SK-N-SH (cell line): ENCODE results near the gene SLFNL1. TPM values are rescaled to one million over a fixed set of nuclear protein-coding genes. Genes with fewer than 3 reads are reported as not detected.

Source experiments
- CTCF ChIA-PET: fragments of 300-600, 350-600 bp; formaldehyde crosslinking; extraction: SDS; loops from one replicate; lab custom pipeline; 2021; lab: Yijun Ruan, JAX
- POLR2A ChIA-PET: fragments of 350-600 bp; sonication (Branson Sonifier 250); formaldehyde crosslinking; extraction: SDS; loops from one replicate; lab custom pipeline; 2020; ENCODE audit warnings: antibody characterized with exemption, inconsistent platforms; lab: Yijun Ruan, JAX
- DNase-seq: peaks from one replicate; pipeline ENCODE4 v3.0.0; 2012
- H2AFZ ChIP-seq: fragments of 200-600 bp; sonication (generic); 2 replicates; pipeline ENCODE4 v1.8.1; 2016; ENCODE audit warnings: antibody characterized with exemption, mild to moderate bottlenecking, low read depth
- H3F3A ChIP-seq: fragments of 200-600 bp; sonication (generic); replicated peaks from 2 replicates; pipeline ENCODE3; 2016; ENCODE audit warnings: antibody characterized with exemption, mild to moderate bottlenecking; ENCODE audit not compliant: insufficient read depth
- H3K27ac ChIP-seq, 2 experiments: fragments of 200-500 bp in 1 of 2; fragments of 200-600 bp in 1 of 2; sonication (Bioruptor generic) in 1 of 2; sonication (generic), shearing (Covaris generic) in 1 of 2; 2 replicates each; pipeline versions ENCODE4 v1.5.1 to v1.6.1; 2014 to 2016; ENCODE audit warnings: low read depth in 2 of 2, inconsistent platforms in 1 of 2, low read length in 1 of 2, mild to moderate bottlenecking in 1 of 2, mixed read lengths in 1 of 2
- H3K27me3 ChIP-seq: fragments of 200-600 bp; sonication (generic), shearing (Covaris generic); 2 replicates; pipeline ENCODE4 v1.6.1; 2016; ENCODE audit warnings: mixed run types; ENCODE audit not compliant: insufficient read depth
- H3K36me3 ChIP-seq, 2 experiments: fragments of 200-500 bp in 1 of 2; fragments of 200-600 bp in 1 of 2; sonication (Bioruptor generic) in 1 of 2; sonication (generic) in 1 of 2; replicated peaks in 1 of 2; 2 replicates each; pipeline versions ENCODE3 to v1.5.1; 2014 to 2016; ENCODE audit warnings: low read length in 1 of 2, mild to moderate bottlenecking in 1 of 2; ENCODE audit not compliant: insufficient read depth in 2 of 2, control insufficient read depth in 1 of 2
- H3K4me1 ChIP-seq, 2 experiments: fragments of 200-500 bp in 1 of 2; fragments of 200-600 bp in 1 of 2; sonication (Bioruptor generic) in 1 of 2; sonication (generic), shearing (Covaris generic) in 1 of 2; 2 replicates each; pipeline versions ENCODE4 v1.5.1 to v1.6.1; 2014 to 2016; ENCODE audit warnings: low read depth in 1 of 2, low read length in 1 of 2, mixed run types in 1 of 2; ENCODE audit not compliant: insufficient read depth in 2 of 2, control insufficient read depth in 1 of 2
- H3K4me2 ChIP-seq: fragments of 200-600 bp; sonication (generic), shearing (Covaris generic); 2 replicates; pipeline ENCODE4 v1.6.1; 2017; ENCODE audit warnings: mixed run types
- H3K4me3 ChIP-seq, 2 experiments: fragments of 200-500 bp in 1 of 2; fragments of 200-600 bp in 1 of 2; sonication (Bioruptor generic) in 1 of 2; sonication (generic), shearing (Covaris generic) in 1 of 2; 2 replicates each; pipeline versions ENCODE4 v1.5.1 to v1.8.1; 2014 to 2016; ENCODE audit warnings: low read depth in 2 of 2, inconsistent platforms in 1 of 2, low read length in 1 of 2, mild to moderate bottlenecking in 1 of 2, mixed read lengths in 1 of 2, moderate library complexity in 1 of 2
- H3K79me2 ChIP-seq: fragments of 200-600 bp; sonication (generic); 2 replicates; pipeline ENCODE4 v1.8.1; 2017; ENCODE audit warnings: mild to moderate bottlenecking; ENCODE audit not compliant: insufficient read depth
- H3K9ac ChIP-seq: fragments of 200-600 bp; sonication (generic); 2 replicates; pipeline ENCODE4 v1.6.1; 2017; ENCODE audit warnings: mixed run types
- H3K9me2 ChIP-seq: fragments of 200-600 bp; sonication (generic); 2 replicates; pipeline ENCODE4 v1.6.1; 2017; ENCODE audit warnings: mixed run types
- H3K9me3 ChIP-seq: fragments of 200-600 bp; sonication (generic); 2 replicates; pipeline ENCODE4 v1.6.1; 2017; ENCODE audit warnings: mixed run types, mild to moderate bottlenecking, moderate library complexity
- H4K20me1 ChIP-seq: fragments of 200-600 bp; sonication (generic); 2 replicates; pipeline ENCODE4 v1.6.1; 2017; ENCODE audit warnings: mild to moderate bottlenecking, mixed run types; ENCODE audit not compliant: insufficient read depth
- CTCF ChIP-seq: fragments of 200-600 bp; sonication (generic); IDR thresholded peaks from 2 replicates; pipeline ENCODE4 v1.6.1; 2017; ENCODE audit warnings: antibody characterized with exemption, mild to moderate bottlenecking, moderate library complexity
- ELF1 ChIP-seq: IDR thresholded peaks from 2 replicates; pipeline ENCODE4 v1.4.0; 2012
- EP300 ChIP-seq, 2 experiments: IDR thresholded peaks; 2 replicates each; pipeline versions ENCODE4 v1.4.0 to v1.6.1; 2012; ENCODE audit warnings: borderline replicate concordance in 1 of 2, low read depth in 1 of 2, low read length in 1 of 2
- FOXJ3 ChIP-seq: sonication (generic); formaldehyde crosslinking; IDR thresholded peaks from 2 replicates; pipeline ENCODE4 v1.5.1; 2020; ENCODE audit warnings: mild to moderate bottlenecking, missing genetic modification reagents
- GATA2 ChIP-seq: sonication (generic); formaldehyde crosslinking; IDR thresholded peaks from 2 replicates; pipeline ENCODE4 v1.5.0; 2020; ENCODE audit warnings: mild to moderate bottlenecking, missing genetic modification reagents
- JUND ChIP-seq: IDR thresholded peaks from 2 replicates; pipeline ENCODE4 v1.4.0; 2012
- MAX ChIP-seq: IDR thresholded peaks from 2 replicates; pipeline ENCODE4 v1.4.0; 2012; ENCODE audit warnings: low read depth
- NRF1 ChIP-seq: IDR thresholded peaks from 2 replicates; pipeline ENCODE4 v1.6.1; 2012; ENCODE audit warnings: low read depth, mild to moderate bottlenecking, low read length
- RCOR1 ChIP-seq: fragments of 150-350 bp; IDR thresholded peaks from 2 replicates; pipeline ENCODE4 v1.6.1; 2017; ENCODE audit warnings: antibody characterized with exemption, low read length
- REST ChIP-seq: IDR thresholded peaks from 2 replicates; pipeline ENCODE4 v1.6.1; 2012; ENCODE audit warnings: mild to moderate bottlenecking, low read depth, low read length, moderate library complexity
- RXRA ChIP-seq: IDR thresholded peaks from 2 replicates; pipeline ENCODE4 v1.4.0; 2012; ENCODE audit warnings: low read depth, mild to moderate bottlenecking, borderline replicate concordance
- SIN3A ChIP-seq: IDR thresholded peaks from 2 replicates; pipeline ENCODE4 v1.6.1; 2012; ENCODE audit warnings: low read depth, mild to moderate bottlenecking, low read length, moderate library complexity, borderline replicate concordance
- SMC3 ChIP-seq: IDR thresholded peaks from 2 replicates; pipeline ENCODE4 v1.6.1; 2012; ENCODE audit warnings: low read depth, low read length, improper control_type of control experiment
- TAF1 ChIP-seq: IDR thresholded peaks from 2 replicates; pipeline ENCODE4 v1.6.1; 2012; ENCODE audit warnings: low read depth, mild to moderate bottlenecking, low read length, moderate library complexity, borderline replicate concordance
- TCF12 ChIP-seq: IDR thresholded peaks from 2 replicates; pipeline ENCODE4 v1.4.0; 2012
- TEAD4 ChIP-seq: IDR thresholded peaks from 2 replicates; pipeline ENCODE4 v1.4.0; 2012; ENCODE audit warnings: mild to moderate bottlenecking, borderline replicate concordance; ENCODE audit not compliant: insufficient read depth
- USF1 ChIP-seq: IDR thresholded peaks from 2 replicates; pipeline ENCODE4 v1.4.0; 2012; ENCODE audit warnings: low read depth, borderline replicate concordance
- YY1 ChIP-seq: IDR thresholded peaks from 2 replicates; pipeline ENCODE4 v1.4.0; 2012; ENCODE audit warnings: low read depth, mild to moderate bottlenecking
- WGBS: methylation state at CpG from one replicate; pipeline ENCODE4 v1.1.6; 2017; ENCODE audit warnings: low lambda C conversion rate; 5-methylcytosine and 5-hydroxymethylcytosine counted together
- polyA plus RNA-seq, 3 experiments: library from polyadenylated mRNA; depleted of rRNA; stranded (reverse); fragments of >200 nt; gene quantifications; 2 replicates each; pipeline ENCODE4 v1.2.3, GENCODE V29; 2012

Gene SLFNL1
- polyA plus RNA-seq, 1 of the 3 experiments (the other 2 are of a cell fraction) = 0.26 TPM

GRCh38 chr1:41010345-41010744, 11.2 kb downstream of the SLFNL1 start (continued):
- no peak for TF ChIP-seq RXRA
- no peak for TF ChIP-seq GATA2 (CRISPR knock-in tag)
- TF ChIP-seq, all 33 proteins: peak for 0

- Histone ChIP-seq H3K27ac (no peak overlapping the region), H3K4me3 (no peak overlapping the region), H3K9me3 (no peaks in the 10 kb centered on the region), H3K4me2 (no peak overlapping the region), H3K79me2 (peaks cover 32% of the 10 kb centered on the region; the same call in 1 of the 2 replicates), H3F3A (peaks cover 5% of the 10 kb centered on the region), H4K20me1 (peaks cover 5% of the 10 kb centered on the region), H3K9ac (no peak overlapping the region), H3K4me1 (no peaks in the 10 kb centered on the region), H3K36me3 (peaks cover 78 to 79% of the 10 kb centered on the region in 2 experiments), H2AFZ (no peak overlapping the region), H3K9me2 (no peaks in the 10 kb centered on the region), H3K27me3 (no peaks in the 10 kb centered on the region)
- 93% methylated on average over 8 of the region's 8 CpGs for WGBS
- no peak for DNase-seq
- TF ChIP-seq ELF1 (no peak), SIN3A (no peak), CTCF (no peak), USF1 (no peak), FOXJ3 (no peak), JUND (no peak), REST (no peak), RXRA (no peak), TCF12 (no peak), NRF1 (no peak), TEAD4 (no peak), YY1 (no peak), MAX (no peak), RCOR1 (no peak), EP300 (IDR thresholded peaks at IDR 0.05; ENCODE audit: borderline replicate concordance in 1 of 2, low read depth in 1 of 2, low read length in 1 of 2) (no peak), GATA2 (CRISPR knock-in tag) (no peak), SMC3 (no peak), TAF1 (no peak)
- POLR2A ChIA-PET = no interaction called here
- CTCF ChIA-PET = no interaction called here
Observed at GRCh38 chr1:41009466-41009865, 12.1 kb downstream of the SLFNL1 start.
